Measurements from ENCODE around the gene SLC17A7. TPM values are rescaled to one million over a fixed set of nuclear protein-coding genes. Genes with fewer than 3 reads are reported as not detected.

The SLC17A7 gene
- total and polyA plus RNA-seq, 2 donors (not counting 3 experiments of a cell fraction or from before 2014, with no cell fraction given), result 0.07 to 0.13 TPM

- TF ChIP-seq GATA2 (IDR thresholded peaks at IDR 0.05; ENCODE audit: insufficient read depth, insufficient read length, low read depth, low read length) (no peak), CTCF (IDR thresholded peaks at IDR 0.05; ENCODE audit: extremely low read depth in 1 of 2, insufficient read depth in 1 of 2, low read depth in 1 of 2, low read length in 2 of 2) (no peak), JUN (IDR thresholded peaks at IDR 0.05; ENCODE audit: borderline replicate concordance, insufficient read depth, insufficient read length, low read depth) (no peak), EZH2 (IDR thresholded peaks at IDR 0.05; ENCODE audit: borderline replicate concordance, low read depth, low read length, severe bottlenecking) (no peak), POLR2AphosphoS5 (IDR thresholded peaks at IDR 0.05; ENCODE audit: insufficient read depth, low read depth, low read length) (no peak), MYC (IDR thresholded peaks at IDR 0.05; ENCODE audit: low read depth, low read length) (no peak), FOS (IDR thresholded peaks at IDR 0.05; ENCODE audit: borderline replicate concordance, insufficient read depth, low read length) (no peak), POLR2A (IDR thresholded peaks at IDR 0.05; ENCODE audit: low read depth, low read length) (no peak), MAX (IDR thresholded peaks at IDR 0.05; ENCODE audit: insufficient read depth, insufficient read length) (no peak)
- H3K9ac ChIP-seq (replicated peaks; ENCODE audit: extremely low read depth, insufficient read depth, low read length), result no peak overlapping the region
- peaks cover 74 to 76% of the 10 kb centered on the region in 2 experiments for H3K27me3 ChIP-seq (ENCODE audit: control insufficient read depth in 2 of 2, insufficient read depth in 2 of 2, low read length in 2 of 2)
- intact Hi-C loops (cut with micrococcal nuclease) (no loop called here), dilution Hi-C loops (cut with MboI; ENCODE audit: extremely low pct_ligation_motif_present, low sequenced_read_pairs) (no loop called here)
- H2AFZ ChIP-seq (ENCODE audit: low read depth, low read length), result no peak overlapping the region
- no peak overlapping the region for H3K4me2 ChIP-seq (ENCODE audit: insufficient read depth, low read length)
- H3K79me2 ChIP-seq (ENCODE audit: control insufficient read depth, insufficient read depth, low read length), result no peaks in the 10 kb centered on the region
- H3K36me3 ChIP-seq (ENCODE audit: control insufficient read depth in 2 of 2, extremely low read depth in 1 of 2, insufficient read depth in 2 of 2, low read length in 2 of 2), result no peaks in the 10 kb centered on the region
- peaks cover 3% of the 10 kb centered on the region for H3K4me1 ChIP-seq (ENCODE audit: control insufficient read depth, extremely low read depth, insufficient read depth, low read length)
- no peak for FAIRE-seq
- DNase-seq (ENCODE audit: low read depth, low spot score), result no peak
- no peaks in the 10 kb centered on the region for H3K9me3 ChIP-seq (replicated peaks; ENCODE audit: control insufficient read depth, insufficient read depth, low read length)
- H4K20me1 ChIP-seq (replicated peaks; ENCODE audit: control insufficient read depth, extremely low read depth, insufficient read depth, low read length), result no peaks in the 10 kb centered on the region
- H3K27ac ChIP-seq (ENCODE audit: insufficient read depth, low read depth, low read length), result no peak overlapping the region
- CTCF ChIA-PET, result interaction anchor here (0.7 to 1.2 kb wide), 2 partner anchors 16 to 44 kb away, joined by 3 read pairs; no protein-coding TSS in a partner anchor
- POLR2A ChIA-PET, result no interaction called here
- no peaks in the 10 kb centered on the region for H3K9me1 ChIP-seq (replicated peaks; ENCODE audit: control insufficient read depth, extremely low read depth, insufficient read depth, low read length)
- no TSS peak for BruUV-seq (replicated peaks)
- no peak overlapping the region for H3K4me3 ChIP-seq (replicated peaks in 1 of 3; ENCODE audit: insufficient read depth in 1 of 3, low read depth in 1 of 3, low read length in 3 of 3)
Observed at GRCh38 chr19:49434907-49435583, 6.3 kb downstream of the SLC17A7 start.
